Endometrial microvascular endothelial cells (primary cell): ENCODE results near the gene GOLPH3. TPM values are rescaled to one million over a fixed set of nuclear protein-coding genes. Genes with fewer than 3 reads are reported as not detected.

Experiments
- in situ Hi-C: cut with HindIII; loops from 2 replicates; pipeline ENCODE4 v1.10.0; 2017; ENCODE audit warnings: low sequenced_read_pairs, low pct_unique_long_range_greater_than_20kb; ENCODE audit errors: inconsistent ontology term
- total RNA-seq: library from RNA; depleted of rRNA; stranded (reverse); fragments of >200 nt; gene quantifications from one replicate; pipeline ENCODE4 v1.2.3, GENCODE V29; 2015; ENCODE audit errors: inconsistent ontology term

The GOLPH3 gene
- total RNA-seq, 1 donor from 2014 or later = 61.9 TPM

DNA sequence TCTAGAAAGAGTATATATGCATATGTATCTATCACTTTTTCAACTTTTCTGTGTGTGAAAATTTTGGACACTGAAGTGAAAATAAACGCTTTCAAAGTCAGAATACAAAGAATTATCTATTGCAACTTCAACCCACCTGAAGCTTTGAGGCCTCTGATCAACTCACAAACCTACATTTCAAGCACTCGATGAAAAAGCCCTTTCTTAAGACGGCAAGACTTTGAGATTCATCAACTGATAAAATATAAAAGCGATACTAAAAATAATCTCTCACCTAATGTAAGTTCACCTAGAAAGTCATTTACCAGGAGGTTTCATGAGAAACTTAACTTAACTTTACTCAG lies 1.2 kb downstream of the GOLPH3 start:
- in situ Hi-C loops = loop anchor here (5.0 kb wide), 1 partner anchor 36 kb away; no protein-coding TSS in a partner anchor

GRCh38 chr5:32172186-32172911 lies 1.8 kb downstream of the GOLPH3 start:
- in situ Hi-C loops = loop anchor here (5.0 kb wide), 1 partner anchor 35 kb away; no protein-coding TSS in a partner anchor

DNA sequence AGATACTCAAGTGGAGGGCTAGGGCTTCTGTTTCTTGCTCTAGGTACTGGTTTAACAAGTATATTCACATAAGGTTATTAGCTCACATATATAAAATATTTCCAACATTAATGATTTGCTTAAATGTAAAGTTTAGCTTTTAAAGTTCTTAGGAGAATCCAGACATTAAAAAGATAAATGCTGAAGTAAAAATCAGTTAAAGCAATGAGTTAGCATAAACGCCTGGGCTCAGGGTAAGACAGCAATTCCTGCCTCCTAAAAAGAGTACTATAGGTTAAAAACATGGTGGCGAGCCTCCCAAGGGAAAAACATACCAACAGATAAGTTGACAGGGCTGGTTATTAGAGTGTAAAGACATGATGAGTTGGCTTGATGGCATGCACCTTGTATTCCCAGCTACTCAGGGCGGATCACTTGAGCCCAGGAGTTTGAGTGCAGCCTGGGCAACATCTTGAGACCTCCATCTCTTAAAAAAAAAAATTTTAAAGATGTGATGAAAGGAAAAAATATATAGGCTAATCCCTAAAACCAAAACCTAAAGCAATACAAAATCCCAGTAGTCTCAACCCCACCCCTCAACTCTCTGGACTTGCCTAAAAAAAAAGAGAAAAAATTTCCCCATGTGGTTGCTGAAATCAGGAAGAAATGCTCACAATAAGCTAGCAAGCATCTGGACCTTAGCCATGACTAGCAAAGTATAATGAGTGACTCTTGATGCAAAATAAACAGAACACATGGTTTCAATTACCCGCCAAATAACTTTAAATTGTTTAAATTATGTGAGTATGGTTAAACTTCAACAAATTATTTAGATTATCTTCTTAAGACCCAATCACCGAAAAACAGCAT lies 3.6 kb downstream of the GOLPH3 start:
- in situ Hi-C loops = loop anchor here (5.0 kb wide), 1 partner anchor 33 kb away; no protein-coding TSS in a partner anchor

DNA sequence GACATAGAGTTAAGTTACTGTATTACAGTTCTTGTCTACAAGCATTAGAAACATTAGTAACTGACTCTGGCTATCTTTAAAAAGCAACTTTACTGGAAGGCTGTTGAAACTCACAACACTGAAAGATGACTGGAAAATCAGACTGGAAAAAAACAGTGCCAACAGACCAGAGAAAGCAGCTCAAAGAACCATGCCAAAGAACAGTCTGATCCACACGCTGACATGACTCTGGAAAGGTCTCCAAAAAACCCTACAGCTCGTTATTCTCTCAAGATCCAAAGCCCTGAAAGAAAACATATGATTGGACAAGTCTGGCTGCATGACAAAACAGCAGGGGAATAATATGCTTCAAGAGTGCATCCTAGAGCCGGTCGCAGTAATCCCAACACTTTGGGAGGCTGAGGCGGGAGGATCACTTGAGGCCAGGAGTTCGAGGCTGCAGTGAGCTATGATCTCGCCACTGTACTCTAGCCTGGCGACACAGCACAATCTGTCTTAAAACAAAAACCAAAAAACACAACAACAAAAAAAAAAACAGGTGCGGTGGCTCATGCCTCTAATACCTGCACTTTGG lies 5.6 kb downstream of the GOLPH3 start:
- in situ Hi-C loops = no loop called here

DNA sequence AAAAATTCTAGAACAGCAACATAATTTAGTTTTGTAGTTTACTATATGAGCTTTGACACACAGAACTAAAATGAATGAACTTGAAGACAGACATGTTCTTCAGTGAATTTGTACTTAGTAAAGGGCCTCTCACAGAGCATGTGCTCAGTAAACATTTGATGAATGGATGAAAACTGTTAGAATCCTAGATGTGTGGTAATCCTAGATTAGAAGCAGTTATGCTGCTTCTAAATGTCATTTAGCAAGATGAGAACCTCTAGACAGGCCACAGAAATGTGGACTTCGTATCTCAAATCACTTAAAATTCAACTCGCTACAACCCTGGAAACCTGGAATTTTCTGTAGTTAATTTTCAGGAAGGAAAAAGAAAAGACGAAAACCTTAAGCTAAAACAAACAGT lies 8.5 kb downstream of the GOLPH3 start:
- in situ Hi-C loops = no loop called here

- in situ Hi-C loops = no loop called here
Observed at GRCh38 chr5:32163785-32164184, 10.3 kb downstream of the GOLPH3 start.

DNA sequence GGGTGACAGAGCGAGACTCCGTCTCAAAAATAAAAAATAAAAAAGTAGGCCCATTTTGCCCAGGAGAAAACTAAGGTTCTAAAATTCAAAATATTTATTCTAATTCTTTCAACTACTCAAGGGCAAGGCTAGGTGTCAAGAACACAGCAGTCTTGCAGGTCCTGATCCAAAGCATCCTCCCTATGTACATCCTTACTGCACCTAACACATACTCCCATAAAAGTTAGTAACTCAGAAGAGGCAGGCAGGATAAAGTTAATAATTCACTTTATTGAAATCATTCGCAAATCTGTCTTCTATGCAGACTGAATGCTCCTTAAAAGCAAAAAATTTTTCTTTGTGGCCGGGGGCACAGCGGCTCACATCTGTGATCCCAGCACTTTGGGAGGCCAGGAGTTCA lies 11.1 kb downstream of the GOLPH3 start:
- in situ Hi-C loops = no loop called here

DNA sequence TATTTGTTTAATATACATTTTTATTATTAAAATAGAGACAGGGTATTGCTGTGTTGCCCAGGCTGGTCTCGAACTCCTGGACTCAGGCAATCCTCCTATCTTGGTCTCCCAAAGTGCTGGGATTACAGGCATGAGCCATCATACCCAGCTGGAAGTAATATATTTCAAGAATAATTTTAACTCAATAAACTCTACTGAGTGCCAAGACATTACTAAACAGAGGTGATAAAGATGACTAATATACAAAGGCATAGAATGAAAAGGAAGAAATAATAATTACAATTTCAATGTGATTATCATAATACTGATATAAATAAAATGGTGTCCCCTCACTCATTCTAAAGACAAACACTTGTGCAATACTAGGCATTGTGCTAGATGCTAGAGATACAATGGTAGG lies 13.9 kb downstream of the GOLPH3 start:
- in situ Hi-C loops = no loop called here

GRCh38 chr5:32159328-32160072 lies 14.6 kb downstream of the GOLPH3 start:
- in situ Hi-C loops = no loop called here

- in situ Hi-C loops = no loop called here
Observed at GRCh38 chr5:32158679-32158975, 15.5 kb downstream of the GOLPH3 start.

GRCh38 chr5:32157078-32157477 lies 17.0 kb downstream of the GOLPH3 start:
- in situ Hi-C loops = no loop called here

DNA sequence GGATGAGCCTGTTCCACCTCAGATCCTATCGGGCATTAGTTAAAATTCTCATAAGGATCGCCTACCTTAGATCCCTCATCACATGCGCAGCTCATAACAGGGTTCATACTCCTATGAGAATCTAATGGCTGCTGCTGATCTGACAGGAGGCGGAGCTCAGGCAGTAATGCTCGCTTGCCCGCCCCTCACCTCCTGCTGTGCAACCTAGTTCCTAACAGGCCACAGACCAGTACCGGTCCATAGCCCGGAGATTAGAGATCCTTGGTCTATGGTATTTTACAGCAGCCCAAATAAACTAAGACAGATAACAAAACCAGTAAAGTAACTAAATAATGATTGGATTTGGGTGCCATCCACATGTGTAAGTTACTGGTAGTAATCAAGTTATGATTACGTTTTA lies 17.5 kb downstream of the GOLPH3 start:
- in situ Hi-C loops = no loop called here

- in situ Hi-C loops = no loop called here
Observed at GRCh38 chr5:32155211-32155610, 18.9 kb downstream of the GOLPH3 start.

DNA sequence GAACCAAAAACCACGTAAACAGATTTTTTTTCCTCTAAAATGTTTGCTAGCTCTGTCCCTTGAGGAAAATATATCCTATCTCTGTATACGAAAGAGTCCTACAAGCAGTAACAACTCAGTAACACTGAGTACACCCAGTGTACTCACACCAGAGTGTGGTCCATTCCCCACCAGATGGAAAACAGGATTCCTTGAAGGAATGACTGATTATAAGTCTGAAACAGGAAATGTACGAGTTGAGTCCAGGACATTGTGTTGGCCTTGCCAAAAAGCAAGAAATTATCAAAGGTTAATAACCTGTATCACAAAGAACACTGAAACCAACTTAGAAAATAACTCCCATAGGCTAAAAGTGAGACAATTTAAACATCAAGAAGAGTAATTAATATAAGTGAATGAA lies 20.4 kb downstream of the GOLPH3 start:
- in situ Hi-C loops = no loop called here

- in situ Hi-C loops = no loop called here
Observed at GRCh38 chr5:32151198-32151597, 22.9 kb downstream of the GOLPH3 start.

DNA sequence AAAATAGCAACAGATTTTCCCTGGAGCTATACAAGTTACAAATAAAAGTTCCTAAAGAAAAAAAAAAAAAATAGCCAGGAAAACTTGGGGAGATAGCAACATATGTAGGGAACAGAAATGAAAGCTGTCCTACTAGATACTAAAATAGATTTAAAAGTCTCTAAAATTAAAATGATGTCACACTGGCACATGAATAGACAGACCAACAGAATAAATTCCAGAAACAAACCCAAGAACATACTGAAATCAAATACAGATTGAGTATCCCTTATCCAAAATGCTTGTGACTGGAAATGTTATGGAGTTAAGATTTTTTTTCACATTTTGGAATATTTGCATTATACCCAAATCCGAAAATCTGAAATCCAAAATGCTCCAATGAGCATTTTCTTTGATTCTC lies 23.8 kb downstream of the GOLPH3 start:
- in situ Hi-C loops = no loop called here

GRCh38 chr5:32147959-32148358 lies 26.2 kb downstream of the GOLPH3 start:
- in situ Hi-C loops = no loop called here

DNA sequence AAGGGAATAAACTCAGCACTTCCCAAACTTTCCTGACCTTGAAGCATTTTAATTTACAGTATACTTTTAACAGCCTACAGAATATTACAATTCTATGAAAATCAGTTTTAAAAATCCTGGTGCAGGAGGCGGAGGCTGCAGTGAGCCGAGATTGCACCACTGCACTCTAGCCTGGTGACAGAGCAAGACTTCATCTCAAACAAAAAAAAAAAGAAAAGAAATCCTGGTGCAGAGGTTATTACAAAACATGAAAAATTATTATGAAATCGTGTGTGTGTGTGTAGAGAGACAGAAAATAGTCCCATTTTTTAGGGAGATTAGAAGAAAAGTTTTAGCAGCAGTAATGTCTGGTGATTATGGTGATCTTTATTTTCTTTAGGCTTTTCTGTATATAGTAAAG lies 26.9 kb downstream of the GOLPH3 start:
- in situ Hi-C loops = no loop called here

DNA sequence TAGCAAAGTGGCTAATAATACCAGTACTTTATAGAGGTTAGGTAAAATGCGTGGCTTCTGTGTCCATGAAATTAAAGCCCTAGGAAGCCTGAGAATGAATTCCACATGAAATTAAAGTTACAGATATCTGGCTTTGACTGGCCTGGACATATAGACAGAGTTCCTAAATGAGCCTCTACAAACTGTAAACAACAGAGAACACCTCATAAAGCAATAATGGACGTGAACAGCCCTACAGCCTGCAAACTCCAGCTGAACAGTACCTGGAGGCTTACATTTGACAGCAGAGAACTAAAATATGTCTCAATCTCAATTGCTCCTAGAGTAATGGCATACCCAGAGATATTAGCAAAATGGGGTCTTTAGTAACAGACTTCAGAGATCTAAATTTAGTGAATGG lies 28.7 kb downstream of the GOLPH3 start:
- in situ Hi-C loops = no loop called here
